HG03108 (cell line): ENCODE measurements around the gene WASHC4.

Experiments used
- ATAC-seq: cut with Tn5 transposase; IDR thresholded peaks from one replicate; pipeline ENCODE4 v1.9.1; 2021; ENCODE audit warnings: moderate library complexity; ENCODE audit not compliant: unreplicated experiment

The WASHC4 gene, protein sequence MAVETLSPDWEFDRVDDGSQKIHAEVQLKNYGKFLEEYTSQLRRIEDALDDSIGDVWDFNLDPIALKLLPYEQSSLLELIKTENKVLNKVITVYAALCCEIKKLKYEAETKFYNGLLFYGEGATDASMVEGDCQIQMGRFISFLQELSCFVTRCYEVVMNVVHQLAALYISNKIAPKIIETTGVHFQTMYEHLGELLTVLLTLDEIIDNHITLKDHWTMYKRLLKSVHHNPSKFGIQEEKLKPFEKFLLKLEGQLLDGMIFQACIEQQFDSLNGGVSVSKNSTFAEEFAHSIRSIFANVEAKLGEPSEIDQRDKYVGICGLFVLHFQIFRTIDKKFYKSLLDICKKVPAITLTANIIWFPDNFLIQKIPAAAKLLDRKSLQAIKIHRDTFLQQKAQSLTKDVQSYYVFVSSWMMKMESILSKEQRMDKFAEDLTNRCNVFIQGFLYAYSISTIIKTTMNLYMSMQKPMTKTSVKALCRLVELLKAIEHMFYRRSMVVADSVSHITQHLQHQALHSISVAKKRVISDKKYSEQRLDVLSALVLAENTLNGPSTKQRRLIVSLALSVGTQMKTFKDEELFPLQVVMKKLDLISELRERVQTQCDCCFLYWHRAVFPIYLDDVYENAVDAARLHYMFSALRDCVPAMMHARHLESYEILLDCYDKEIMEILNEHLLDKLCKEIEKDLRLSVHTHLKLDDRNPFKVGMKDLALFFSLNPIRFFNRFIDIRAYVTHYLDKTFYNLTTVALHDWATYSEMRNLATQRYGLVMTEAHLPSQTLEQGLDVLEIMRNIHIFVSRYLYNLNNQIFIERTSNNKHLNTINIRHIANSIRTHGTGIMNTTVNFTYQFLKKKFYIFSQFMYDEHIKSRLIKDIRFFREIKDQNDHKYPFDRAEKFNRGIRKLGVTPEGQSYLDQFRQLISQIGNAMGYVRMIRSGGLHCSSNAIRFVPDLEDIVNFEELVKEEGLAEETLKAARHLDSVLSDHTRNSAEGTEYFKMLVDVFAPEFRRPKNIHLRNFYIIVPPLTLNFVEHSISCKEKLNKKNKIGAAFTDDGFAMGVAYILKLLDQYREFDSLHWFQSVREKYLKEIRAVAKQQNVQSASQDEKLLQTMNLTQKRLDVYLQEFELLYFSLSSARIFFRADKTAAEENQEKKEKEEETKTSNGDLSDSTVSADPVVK

DNA sequence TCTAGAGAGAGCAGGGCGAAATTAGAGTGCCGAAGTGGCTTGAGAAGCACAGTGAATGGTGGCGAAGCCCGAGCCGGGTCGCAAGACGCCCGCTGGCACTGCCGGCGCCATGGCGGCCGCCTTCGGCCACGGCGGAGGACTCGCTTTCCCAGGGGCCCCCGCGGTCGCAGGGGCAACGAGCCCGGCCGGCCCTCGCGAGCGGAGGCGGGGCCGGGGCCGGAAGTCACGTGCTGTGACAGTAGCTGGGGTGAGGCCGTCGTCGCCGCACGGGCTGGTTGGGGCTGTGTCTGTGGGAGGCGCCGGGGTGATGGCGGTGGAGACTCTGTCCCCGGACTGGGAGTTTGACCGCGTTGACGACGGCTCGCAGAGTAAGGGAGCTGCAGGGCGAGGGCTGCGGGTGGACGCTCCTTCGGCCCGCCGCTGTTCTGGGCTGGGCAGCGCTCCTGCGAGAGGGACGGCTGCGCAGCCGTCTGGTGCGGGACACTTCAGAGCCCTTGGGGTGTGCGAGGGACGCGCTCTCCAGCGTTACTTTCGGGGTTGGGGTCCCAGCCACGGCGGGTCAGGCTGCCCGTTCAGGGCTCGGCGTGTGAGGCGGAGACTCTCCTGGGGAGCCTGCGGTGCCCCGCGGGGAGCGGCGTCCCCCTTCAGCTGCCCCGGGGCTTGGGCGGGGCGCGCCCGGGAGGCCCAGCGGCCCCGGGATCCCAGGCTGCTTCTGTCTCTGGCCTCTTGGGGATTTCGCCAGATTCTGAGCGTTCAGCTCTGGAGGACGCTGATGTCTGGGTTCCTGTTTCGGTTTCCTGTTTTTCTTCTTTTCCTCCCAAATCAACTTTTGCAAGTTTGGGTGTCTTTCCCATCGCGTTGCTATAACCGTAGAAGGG is at the start of gene WASHC4:
Gene WASHC4, plus strand, starts transcription at position 238 of the 878 bp plus-strand sequence. Its CDS starts 70 bp downstream, at position 308.
- peak; percentile 84 for ATAC-seq

DNA sequence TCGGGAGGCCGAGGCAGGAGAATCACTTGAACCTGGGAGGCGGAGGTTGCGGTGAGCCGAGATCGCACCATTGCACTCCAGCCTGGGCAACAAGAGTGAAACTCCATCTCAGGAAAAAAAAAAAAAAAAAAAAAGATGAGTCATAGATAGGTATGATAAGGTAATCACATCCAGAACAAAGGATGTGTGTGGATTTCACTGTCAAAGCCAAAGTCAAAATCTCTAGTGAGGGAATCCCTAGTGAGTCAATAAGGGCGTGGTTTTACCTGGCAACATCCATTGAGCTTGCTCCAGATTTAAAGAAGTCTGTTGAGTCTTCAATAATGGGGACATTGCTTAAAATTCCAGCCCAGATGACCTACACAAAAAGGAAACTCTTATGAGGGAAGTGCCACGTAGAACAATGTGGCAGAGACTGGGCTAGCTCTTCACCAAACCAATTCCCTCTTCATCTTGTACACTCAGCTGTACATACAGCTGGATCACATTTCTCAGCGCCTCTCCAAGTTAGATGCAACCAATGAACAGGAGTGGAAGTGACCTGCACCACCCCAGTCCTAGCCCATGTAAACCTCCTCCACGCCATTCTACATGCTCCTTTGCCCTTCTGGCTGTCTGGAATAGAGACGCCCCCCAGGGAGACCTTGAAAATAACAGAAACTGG is 46.7 kb upstream of the WASHC4 start:
- ATAC-seq: no peak

DNA sequence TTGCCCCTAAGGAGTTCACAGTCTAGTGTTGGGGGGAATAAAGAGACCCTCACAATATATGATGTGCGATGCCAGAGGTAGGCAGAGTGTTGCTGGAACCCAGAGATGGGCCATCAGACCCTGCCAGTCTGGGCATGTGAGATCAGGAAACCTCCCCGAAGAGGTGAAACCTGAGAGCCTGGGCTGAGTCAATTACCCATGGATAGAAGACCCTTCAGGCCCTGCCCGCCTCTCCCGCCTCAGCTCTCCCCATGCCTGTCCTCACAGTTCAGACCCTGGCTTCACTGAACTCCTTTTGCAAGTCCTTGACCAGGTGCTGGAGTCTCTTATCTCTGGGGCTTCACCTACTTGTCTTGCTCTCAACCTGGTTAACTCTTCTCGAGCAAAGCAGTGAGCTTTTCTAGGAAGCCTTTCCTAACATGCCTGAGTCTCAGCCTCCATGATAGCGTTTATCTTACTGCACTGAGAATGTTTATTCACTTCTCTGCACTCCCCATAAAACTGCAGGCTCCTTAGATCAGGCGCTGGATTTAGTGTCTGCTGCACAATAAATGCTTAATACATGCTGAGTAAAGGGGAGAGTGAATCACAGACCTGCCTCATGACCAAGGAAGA is 42.9 kb upstream of the WASHC4 start:
- no peak for ATAC-seq

DNA sequence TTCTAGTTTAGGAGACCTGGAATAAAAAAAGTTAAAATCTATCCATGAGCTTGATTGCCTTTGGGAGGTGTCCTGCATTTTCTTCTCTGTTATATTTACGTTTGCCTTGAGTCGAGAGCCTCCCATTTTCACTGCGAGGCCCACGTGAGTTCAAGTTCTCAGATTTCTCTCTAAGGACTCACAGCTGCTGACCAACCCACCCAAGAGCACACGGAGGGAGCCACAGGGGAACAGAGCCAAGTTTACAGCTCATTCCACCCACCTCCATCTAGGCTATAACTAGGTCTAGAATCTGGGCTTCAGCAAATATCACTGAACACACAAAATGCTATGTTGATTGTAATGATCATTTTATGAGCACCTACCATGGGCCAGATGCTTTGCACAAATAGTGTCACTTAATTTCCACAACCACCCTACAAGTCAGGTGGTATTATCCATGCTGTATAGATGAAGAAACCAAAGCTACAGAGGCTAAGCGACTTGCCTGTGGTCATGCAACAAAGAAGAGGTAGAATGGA is 40.0 kb upstream of the WASHC4 start:
- no peak for ATAC-seq

DNA sequence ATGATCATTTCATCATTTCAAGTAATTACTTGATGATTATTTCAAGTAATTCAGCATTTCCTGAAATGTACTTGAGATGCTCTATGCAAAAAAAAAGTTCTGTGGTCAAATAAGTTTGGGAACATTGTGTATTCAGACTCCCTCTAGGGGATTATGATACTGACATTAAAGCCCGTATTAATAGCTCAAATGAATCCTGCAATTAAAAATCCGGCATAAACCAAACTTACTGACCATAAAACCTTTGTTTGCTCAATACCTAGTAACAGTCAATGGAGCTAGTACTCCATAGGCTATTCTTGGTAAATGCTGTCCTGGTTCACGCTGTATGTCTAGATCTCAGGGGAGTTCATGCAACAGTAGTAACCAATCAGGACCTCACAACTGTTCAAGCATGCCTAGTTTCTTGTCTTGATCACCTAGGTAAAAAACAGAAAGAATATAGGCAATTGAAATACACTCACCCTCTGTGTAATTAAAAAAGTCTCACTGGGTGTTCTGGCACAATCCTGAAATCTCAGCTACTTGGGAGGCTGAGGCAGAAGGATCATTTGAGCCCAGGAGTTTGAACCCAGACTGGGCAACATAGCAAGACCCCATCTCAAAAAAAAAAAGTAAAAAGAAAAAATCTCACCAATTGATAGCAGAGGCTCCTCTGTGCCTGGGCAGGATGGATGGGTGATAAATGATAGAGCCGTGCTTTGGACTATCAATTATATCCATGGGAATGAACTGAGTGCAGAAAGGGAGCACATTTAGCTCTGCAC is 37.4 kb upstream of the WASHC4 start:
- no peak for ATAC-seq

DNA sequence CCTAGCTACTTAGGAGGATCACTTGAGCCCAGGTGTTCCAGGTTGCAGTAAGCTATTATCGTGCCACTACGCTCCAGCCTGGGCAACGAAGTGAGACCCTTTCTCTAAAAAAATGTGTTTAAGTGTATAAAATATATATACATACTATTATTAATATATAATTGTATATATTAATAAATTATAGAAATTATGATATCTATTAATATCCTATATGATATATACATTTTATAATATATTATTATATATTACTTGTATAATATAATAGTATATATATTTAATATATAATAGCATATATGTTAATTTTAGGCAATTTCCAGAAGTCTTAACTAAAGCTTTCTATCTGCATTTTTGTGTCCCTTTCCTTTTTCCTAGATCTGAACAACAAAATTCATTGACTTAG is 35.5 kb upstream of the WASHC4 start:
- ATAC-seq: no peak

DNA sequence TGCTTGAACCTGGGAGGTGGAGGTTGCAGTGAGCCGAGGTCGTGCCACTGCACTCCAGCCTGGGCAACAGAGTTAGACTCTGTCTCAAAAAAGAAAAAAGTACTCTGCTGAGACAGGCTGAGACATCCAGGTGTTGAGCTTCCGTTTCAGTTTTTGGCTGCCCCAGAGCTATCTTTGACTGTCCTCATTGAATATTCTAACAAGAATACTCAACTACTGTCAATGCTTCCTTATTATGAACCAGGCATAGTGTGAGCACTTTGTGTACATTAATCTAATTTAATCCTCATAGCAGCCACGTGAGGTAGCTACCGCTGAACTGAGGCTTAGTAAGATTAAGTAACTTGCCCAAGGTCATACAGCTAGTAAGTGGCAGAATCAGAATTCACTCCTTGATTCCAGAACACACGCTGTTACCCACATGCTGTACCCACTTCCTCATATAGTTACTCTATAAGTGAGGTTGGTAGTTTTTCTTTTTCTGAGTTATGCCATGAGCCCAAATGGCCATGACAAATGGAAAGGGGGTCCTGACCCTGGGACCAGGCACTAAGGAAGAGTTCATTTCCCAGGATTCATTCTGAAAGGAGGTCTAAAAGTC is 34.5 kb upstream of the WASHC4 start:
- no peak for ATAC-seq

DNA sequence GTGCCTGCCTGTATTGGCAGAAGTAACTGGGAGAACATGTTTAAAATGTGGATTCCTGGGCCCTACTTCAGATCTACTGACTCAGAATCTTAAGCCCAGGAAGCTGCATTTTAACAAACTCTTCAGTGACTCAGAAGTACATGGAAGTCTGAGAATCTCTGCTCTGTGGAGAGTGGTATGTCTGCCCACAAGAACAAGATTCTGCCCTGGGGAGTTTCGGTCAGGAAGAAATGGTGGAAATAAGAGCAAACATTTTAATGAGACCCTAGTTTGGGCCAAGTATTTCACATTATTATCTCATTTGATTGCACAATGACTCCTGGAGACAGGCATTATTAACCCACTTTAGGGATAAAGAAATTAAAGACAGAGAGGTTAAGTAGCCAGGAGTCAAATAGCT is 31.4 kb upstream of the WASHC4 start:
- ATAC-seq: no peak

DNA sequence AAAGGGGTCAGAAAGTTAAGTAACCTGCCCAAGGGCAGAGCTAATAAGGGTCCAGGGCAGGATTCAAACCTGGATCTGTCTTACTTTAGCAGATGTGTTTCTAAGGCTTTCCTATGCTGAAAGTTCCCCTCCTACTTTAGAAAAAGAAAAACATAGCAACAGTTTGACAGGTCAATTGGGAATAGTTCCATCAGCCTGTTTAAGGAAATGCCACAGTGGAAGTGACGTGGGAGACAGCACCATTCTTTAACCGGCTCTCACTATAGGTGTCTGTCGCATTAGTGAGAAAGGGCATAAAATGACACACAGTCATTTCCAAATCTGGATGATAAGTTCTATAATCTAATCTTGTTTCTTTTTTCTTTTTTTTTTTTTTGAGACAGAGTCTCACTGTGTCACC is 30.6 kb upstream of the WASHC4 start:
- no peak for ATAC-seq

DNA sequence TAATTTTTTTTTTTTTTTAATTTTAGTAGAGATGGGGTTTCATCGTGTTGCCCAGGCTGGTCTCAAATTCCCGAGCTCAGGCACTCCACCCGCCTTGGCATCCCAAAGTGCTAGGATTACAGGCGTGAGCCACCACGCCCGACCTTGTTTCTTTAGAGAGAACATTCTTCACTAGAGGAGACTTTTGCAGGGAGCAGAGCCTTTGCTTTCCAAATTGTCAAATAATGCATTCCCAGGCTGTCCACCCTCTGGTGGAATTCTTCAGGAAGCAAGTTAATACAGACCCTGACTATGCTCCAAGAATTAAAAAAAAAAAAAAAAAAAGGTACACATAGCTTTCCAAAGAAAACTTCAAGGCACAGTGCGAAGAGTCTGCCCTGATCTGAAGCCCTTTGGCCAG is 30.1 kb upstream of the WASHC4 start:
- ATAC-seq: no peak

DNA sequence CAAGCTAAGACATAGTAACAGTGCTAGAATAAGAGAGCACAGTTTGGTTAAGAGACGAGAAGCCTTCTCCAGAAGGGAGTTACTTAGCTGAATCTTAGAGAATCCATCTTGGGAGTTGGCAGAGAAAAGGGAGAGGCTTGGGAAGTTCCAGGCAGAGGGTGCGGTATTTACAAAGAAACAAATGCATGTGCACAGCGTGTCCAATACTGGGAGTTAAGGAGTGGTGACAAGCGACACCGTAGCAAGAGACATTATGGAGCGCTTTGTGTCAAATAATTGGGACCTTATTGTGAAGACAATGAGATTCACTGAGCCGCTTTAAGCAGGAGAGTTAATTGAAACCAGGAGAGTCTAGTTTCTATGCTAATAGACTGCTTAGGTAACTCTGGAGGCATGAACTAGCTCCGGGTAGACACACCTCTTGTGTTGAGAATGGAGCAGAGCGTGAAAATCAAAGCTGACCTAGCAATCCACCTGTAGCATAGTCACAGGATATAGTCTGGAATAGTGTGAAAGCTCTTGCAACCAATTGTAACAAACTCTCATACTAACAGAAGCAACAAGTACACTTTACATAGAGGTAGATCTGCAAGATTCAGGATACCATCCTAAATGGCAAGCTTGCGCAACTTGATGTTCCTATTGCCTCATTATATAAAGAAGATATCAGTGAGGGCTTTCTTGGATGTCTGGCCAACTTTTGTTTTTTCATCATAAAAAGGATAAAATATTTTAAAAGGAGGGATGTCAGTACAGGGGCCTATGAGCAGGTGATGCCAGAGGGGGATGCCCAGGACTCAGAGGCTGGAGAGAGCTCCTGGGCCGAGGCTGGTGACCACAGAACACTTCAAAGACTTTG is 28.6 kb upstream of the WASHC4 start:
- ATAC-seq: no peak

DNA sequence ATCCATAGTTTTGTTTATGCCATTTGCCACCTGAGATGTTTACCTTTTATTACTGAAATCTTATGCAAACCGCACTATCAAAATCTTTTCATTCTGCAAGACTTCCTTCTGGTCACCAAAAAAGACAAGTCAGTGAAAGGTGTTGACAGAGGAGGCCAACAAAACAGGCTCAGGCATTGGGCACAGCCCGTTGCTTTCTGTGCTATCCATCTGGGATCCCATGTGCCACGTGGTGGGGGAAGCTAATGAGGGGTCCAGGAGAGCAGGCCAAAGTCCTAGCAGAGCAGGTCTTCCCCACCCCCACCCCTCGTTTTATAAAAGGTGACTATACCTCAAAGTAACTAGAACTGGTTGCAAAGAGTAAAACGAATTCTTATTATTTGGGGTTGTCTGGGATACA is 24.5 kb upstream of the WASHC4 start:
- ATAC-seq: no peak

DNA sequence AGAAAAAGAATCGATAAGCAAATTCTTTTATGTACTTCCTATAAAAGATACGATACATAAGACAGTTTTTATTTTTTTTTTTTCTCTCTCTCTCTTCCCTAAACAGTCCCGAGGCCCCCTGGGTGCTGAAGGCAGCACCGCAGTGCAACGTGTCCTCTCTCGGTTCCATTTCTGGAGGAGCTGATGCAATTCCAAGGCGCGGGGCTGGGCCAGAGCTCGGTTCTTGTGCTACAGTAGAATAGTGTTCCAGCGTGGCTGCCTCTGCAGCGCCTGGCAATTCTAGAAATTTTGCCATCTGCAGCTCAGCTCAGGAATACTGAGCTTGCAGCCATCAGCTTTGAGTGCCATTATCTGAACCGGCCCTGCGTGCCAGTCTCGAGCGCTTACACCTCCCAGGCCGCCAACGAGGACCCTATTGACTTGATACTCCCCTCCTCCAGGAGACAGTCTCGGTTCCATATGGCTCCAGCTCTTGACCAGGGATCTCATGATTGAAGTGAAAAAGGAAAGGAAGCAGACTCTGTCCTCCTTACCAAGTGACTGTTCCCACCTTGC is 23.9 kb upstream of the WASHC4 start:
- ATAC-seq: no peak

DNA sequence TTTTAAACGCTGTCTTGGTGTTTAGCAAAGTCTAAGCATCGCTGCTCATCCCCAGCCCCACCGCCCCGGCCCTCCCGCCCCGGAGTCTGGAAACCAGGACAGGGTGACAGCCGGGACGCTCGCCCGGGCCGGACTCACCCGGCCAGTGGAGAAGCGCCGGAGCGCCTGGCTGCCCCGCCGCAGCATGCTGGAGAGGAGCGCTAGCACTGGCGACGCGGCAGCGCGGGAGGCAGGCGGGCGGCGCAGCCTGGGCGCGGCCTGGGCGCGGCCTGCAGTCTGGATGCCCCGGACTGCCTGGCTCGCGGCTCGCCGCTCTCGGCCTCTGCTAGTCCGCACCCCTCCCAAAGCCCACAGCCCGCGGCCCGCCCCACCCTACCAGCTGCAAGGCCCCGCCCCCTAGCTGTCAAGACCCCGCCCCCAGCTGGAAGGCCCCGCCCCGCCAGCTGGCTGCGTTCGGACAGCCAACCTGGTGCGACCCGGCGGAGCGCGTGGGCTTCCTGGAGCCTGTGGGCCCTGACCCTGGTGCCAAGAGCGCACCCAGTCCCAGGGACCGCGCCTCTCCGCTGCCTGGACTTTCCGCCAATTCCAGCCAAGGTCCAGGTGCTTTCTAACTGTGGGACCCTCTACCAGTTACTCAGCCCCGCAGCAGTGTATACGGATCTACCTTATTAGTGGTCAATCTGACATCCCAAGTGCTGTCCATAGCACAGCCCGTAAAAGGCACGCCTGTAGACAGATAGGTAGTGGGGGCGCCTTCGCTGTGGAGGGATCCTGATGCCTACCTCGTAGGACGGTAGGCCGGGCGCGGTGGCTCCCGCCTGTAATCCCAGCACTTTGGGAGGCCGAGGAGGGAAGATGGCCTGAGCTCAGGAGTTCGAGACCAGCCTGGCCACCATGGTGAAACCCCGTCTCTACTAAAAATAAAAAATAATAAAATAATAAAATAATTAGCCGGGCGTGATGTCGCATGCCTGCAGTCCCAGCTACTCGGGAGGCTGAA is 23.0 kb upstream of the WASHC4 start, which contains the start of gene ALDH1L2:
Gene ALDH1L2, minus strand, starts transcription at position 208 of the 1,000 bp plus-strand sequence. Its CDS starts 22 bp downstream, at position 186.
- ATAC-seq: peak; percentile 82

DNA sequence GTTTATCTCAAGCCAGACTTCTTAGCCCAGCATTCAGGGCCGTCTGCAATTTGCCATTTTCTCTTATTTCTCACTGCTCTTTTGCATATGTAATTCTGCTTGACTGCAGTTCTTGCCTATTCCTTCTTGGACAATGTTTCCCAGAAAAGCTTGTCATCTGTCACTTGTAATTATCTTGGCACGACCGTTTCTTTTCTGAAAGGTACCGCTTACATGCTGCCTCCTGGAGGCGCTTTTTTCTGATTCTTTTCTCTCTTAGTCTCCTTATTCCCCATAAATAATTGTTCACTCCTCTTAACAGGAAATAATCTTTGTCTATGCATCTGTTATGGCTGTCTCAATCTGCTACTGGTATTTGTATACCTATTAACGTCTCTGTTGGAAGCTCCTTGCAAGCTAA is 22.0 kb upstream of the WASHC4 start:
- ATAC-seq: no peak

DNA sequence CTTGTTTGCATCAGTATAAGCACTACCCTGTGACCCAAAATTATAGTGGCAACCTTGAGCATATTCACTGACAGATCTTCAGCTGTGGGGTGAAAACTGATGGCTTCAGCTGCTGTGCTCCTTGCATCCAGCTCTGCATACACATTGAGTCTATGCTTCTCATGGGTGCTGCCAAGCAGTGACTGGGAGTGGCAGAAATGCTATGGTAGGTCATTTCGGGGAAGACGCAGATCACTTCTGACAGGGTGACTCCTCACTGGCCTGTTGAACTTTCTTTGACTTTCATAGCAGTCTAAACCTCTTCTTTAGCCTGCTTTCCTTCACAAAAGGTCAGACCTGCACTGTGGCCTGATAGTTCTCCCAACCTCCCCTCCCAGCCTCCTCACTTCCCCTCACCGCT is 17.7 kb upstream of the WASHC4 start:
- no peak for ATAC-seq
